GM19193 (cell line): ENCODE results near the gene INTS7.

Experiments used
- POLR2A ChIP-seq: IDR thresholded peaks from 4 replicates; pipeline ENCODE4 v1.6.1; 2011; ENCODE audit not compliant: insufficient read depth, insufficient read length; ENCODE audit errors: extremely low read depth

The INTS7 gene

GRCh38 chr1:212053993-212054392 lies 18.6 kb upstream of the INTS7 start:
- TF ChIP-seq POLR2A, result no peak

- TF ChIP-seq POLR2A, result no peak
Measured at GRCh38 chr1:212045981-212046380, 10.6 kb upstream of the INTS7 start.

- no peak for TF ChIP-seq POLR2A
Measured at GRCh38 chr1:212044851-212045250, 9.5 kb upstream of the INTS7 start.

GRCh38 chr1:212042436-212042835 lies 7.1 kb upstream of the INTS7 start:
- no peak for TF ChIP-seq POLR2A

- TF ChIP-seq POLR2A, result no peak
Measured at GRCh38 chr1:212040629-212041412, 5.5 kb upstream of the INTS7 start.

- TF ChIP-seq POLR2A, result no peak
Measured at GRCh38 chr1:212039622-212040021, 4.3 kb upstream of the INTS7 start.

- TF ChIP-seq POLR2A, result no peak
Measured at GRCh38 chr1:212037900-212038299, 2.5 kb upstream of the INTS7 start.

- TF ChIP-seq POLR2A, result no peak
Measured at GRCh38 chr1:212035835-212036605, 663 bp upstream of the INTS7 start.

GRCh38 chr1:212034516-212035122 lies 738 bp downstream of the INTS7 start:
- TF ChIP-seq POLR2A, result no peak

GRCh38 chr1:212030936-212031528 lies 4.3 kb downstream of the INTS7 start:
- TF ChIP-seq POLR2A, result no peak

GRCh38 chr1:212024469-212025149 lies 10.7 kb downstream of the INTS7 start:
- TF ChIP-seq POLR2A, result no peak

GRCh38 chr1:212021563-212021962 lies 13.8 kb downstream of the INTS7 start:
- TF ChIP-seq POLR2A, result no peak

- TF ChIP-seq POLR2A, result no peak
Measured at GRCh38 chr1:212020975-212021374, 14.4 kb downstream of the INTS7 start.

- no peak for TF ChIP-seq POLR2A
Measured at GRCh38 chr1:212013672-212014071, 21.7 kb downstream of the INTS7 start.
